ENCODE measurements around the gene PTTG1IP2. TPM values are rescaled to one million over a fixed set of nuclear protein-coding genes. Genes with fewer than 3 reads are reported as not detected.

Gene PTTG1IP2
- total RNA-seq, 1 experiment from 2014 or later = not detected

DNA sequence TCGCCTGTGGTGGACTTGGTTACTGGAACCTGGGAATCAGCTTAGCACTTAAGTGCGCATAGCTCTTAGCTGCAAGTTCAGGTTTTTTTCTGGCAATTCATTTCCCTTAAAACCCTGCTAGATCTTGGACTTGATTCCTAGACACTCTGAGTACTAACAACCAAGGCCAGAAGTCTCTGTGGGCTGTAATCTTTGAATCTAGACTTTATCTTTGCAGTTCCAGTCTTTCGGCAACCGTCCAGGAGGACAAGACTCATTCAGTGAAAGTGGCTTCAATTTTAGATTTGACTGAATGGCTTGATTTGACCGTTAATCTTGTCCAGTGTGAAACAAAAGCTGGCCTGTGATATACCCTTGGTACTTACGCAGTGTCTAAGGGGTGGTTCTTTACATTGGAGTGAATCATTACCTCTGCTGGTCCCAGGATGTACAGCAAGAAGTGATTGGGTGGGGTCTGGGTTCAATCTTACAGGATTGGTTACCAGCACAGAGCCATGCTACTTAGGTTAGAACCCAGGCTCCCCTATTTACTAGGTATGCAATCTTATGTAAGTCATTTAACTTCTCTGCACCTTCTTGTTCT is 16.4 kb downstream of the PTTG1IP2 start:
- Histone ChIP-seq H3K4me1 (ENCODE audit: control insufficient read depth in 1 of 2, insufficient read depth in 2 of 2, low read length in 2 of 2) (no peaks in the 10 kb centered on the region), H2AFZ (ENCODE audit: low read depth, low read length, poor library complexity, severe bottlenecking) (no peak overlapping the region), H3K36me3 (ENCODE audit: control insufficient read depth in 1 of 2, insufficient read depth in 2 of 2, low read length in 2 of 2) (no peaks in the 10 kb centered on the region), H3K4me3 (replicated peaks in 1 of 2; ENCODE audit: low read depth in 1 of 2, low read length in 2 of 2) (no peak overlapping the region), H4K20me1 (ENCODE audit: insufficient read depth) (no peaks in the 10 kb centered on the region), H3K27me3 (ENCODE audit: insufficient read depth, low read length) (no peaks in the 10 kb centered on the region), H3K9ac (ENCODE audit: low read length) (no peak overlapping the region), H3K9me3 (ENCODE audit: control insufficient read depth in 1 of 2, insufficient read depth in 1 of 2, low read depth in 1 of 2, low read length in 2 of 2) (no peaks in the 10 kb centered on the region), H3K9me2 (ENCODE audit: insufficient read depth) (no peaks in the 10 kb centered on the region), H3K27ac (ENCODE audit: low read depth, low read length) (no peak overlapping the region), H3K4me2 (ENCODE audit: low read length) (no peak overlapping the region), H3K79me2 (ENCODE audit: insufficient read depth, low read length) (no peaks in the 10 kb centered on the region)
- no peak for ATAC-seq
- intact Hi-C loops (cut with micrococcal nuclease) = no loop called here
- BruUV-seq (replicated peaks) = no TSS peak
- DNase-seq (ENCODE audit: low read depth, low spot score) = no peak
- RAD21 ChIA-PET (ENCODE audit: low non-redundant PET in 1 of 2, low total read pairs in 2 of 2, uncharacterized antibody in 2 of 2, unreplicated experiment in 2 of 2) = no interaction called here
- no peak for TF ChIP-seq SRF (IDR thresholded peaks at IDR 0.05; ENCODE audit: low read depth)
- TF ChIP-seq CBX3 (IDR thresholded peaks at IDR 0.05; ENCODE audit: low read depth) = no peak
- TF ChIP-seq POLR2A (IDR thresholded peaks at IDR 0.05; ENCODE audit: borderline replicate concordance, extremely low read depth, insufficient read depth, insufficient read length) = no peak
- no peak for TF ChIP-seq SP1 (IDR thresholded peaks at IDR 0.05; ENCODE audit: low read depth)
- TF ChIP-seq EZH2phosphoT487 (IDR thresholded peaks at IDR 0.05; ENCODE audit: borderline replicate concordance) = no peak
- no peak for TF ChIP-seq ELF1 (IDR thresholded peaks at IDR 0.05; ENCODE audit: borderline replicate concordance, low read depth)
- no peak for TF ChIP-seq CEBPB (IDR thresholded peaks at IDR 0.05; ENCODE audit: low read depth)
- TF ChIP-seq, protein P1, sequence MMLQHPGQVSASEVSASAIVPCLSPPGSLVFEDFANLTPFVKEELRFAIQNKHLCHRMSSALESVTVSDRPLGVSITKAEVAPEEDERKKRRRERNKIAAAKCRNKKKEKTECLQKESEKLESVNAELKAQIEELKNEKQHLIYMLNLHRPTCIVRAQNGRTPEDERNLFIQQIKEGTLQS (IDR thresholded peaks at IDR 0.05) = no peak
- no peak for TF ChIP-seq FOSL1 (IDR thresholded peaks at IDR 0.05; ENCODE audit: low read depth)
- no peak for TF ChIP-seq ZBTB33 (IDR thresholded peaks at IDR 0.05; ENCODE audit: extremely low read depth, insufficient replicate concordance, low read length)
- no peak for TF ChIP-seq EGR1 (IDR thresholded peaks at IDR 0.05; ENCODE audit: low read depth)
- TF ChIP-seq POLR2AphosphoS5 (IDR thresholded peaks at IDR 0.05; ENCODE audit: low read depth, low read length) = no peak
- TF ChIP-seq ZNF274 (IDR thresholded peaks at IDR 0.05; ENCODE audit: low read depth, low read length) = no peak
- TF ChIP-seq ZFX (IDR thresholded peaks at IDR 0.05) = no peak
- no peak for TF ChIP-seq RAD21 (IDR thresholded peaks at IDR 0.05; ENCODE audit: low read depth)
- no peak for TF ChIP-seq JUND (IDR thresholded peaks at IDR 0.05)
- no peak for TF ChIP-seq TCF7L2 (IDR thresholded peaks at IDR 0.05; ENCODE audit: borderline replicate concordance, extremely low read depth, insufficient read depth, insufficient read length)
- TF ChIP-seq YY1 (IDR thresholded peaks at IDR 0.05; ENCODE audit: extremely low read depth, insufficient replicate concordance, low read depth, low read length) = no peak
- CTCF ChIA-PET = no interaction called here
- POLR2A ChIA-PET = no interaction called here

Data from HCT116 (cell line).